DOHH2 (cell line): ENCODE data around the gene SSBP3.
A peak's percentile ranks its signal among the peaks of the same experiment; 100 is the strongest.

Experiments used
- H3F3A ChIP-seq: fragments of 200-600 bp; sonication (generic), shearing (Covaris generic); 2 replicates; pipeline ENCODE4 v1.6.0; 2016; ENCODE audit warnings: antibody characterized with exemption, mild to moderate bottlenecking; ENCODE audit not compliant: control insufficient read depth, insufficient read depth
- H3K27ac ChIP-seq: fragments of 200-600 bp; sonication (generic); 2 replicates; pipeline ENCODE4 v1.5.1; 2014; ENCODE audit warnings: low read depth, mild to moderate bottlenecking, low read length, moderate library complexity
- H3K27me3 ChIP-seq: fragments of 200-600 bp; sonication (generic); 2 replicates; pipeline ENCODE4 v1.6.1; 2014; ENCODE audit warnings: mild to moderate bottlenecking, low read length, mixed read lengths; ENCODE audit not compliant: control insufficient read depth
- H3K36me3 ChIP-seq: fragments of 200-600 bp; sonication (generic); 2 replicates; pipeline ENCODE4 v1.6.1; 2014; ENCODE audit warnings: mild to moderate bottlenecking, low read length, moderate library complexity, mixed read lengths; ENCODE audit not compliant: control insufficient read depth
- H3K4me1 ChIP-seq: fragments of 200-600 bp; sonication (generic); 2 replicates; pipeline ENCODE4 v1.6.1; 2014; ENCODE audit warnings: mild to moderate bottlenecking, low read length, mixed read lengths; ENCODE audit not compliant: control insufficient read depth
- H3K4me2 ChIP-seq: fragments of 200-600 bp; sonication (generic); 2 replicates; pipeline ENCODE4 v1.6.0; 2014; ENCODE audit warnings: mild to moderate bottlenecking, low read length, moderate library complexity
- H3K4me3 ChIP-seq: fragments of 200-600 bp; sonication (generic); 2 replicates; pipeline ENCODE4 v1.5.1; 2014; ENCODE audit warnings: mild to moderate bottlenecking, low read length, mixed read lengths
- H3K79me2 ChIP-seq: fragments of 200-600 bp; sonication (generic); 2 replicates; pipeline ENCODE4 v1.6.1; 2014; ENCODE audit warnings: mild to moderate bottlenecking, low read length, mixed read lengths; ENCODE audit not compliant: control insufficient read depth
- H3K9me2 ChIP-seq: fragments of 200-600 bp; sonication (generic); replicated peaks from 2 replicates; pipeline ENCODE4 v1.6.1; 2014; ENCODE audit warnings: mild to moderate bottlenecking, low read length, mixed read lengths; ENCODE audit not compliant: control insufficient read depth
- H3K9me3 ChIP-seq: fragments of 200-600 bp; sonication (generic); 2 replicates; pipeline ENCODE4 v1.6.1; 2014; ENCODE audit warnings: antibody characterized with exemption, low read length, mixed read lengths; ENCODE audit not compliant: control insufficient read depth, insufficient read depth
- H4K20me1 ChIP-seq: fragments of 200-600 bp; sonication (generic); 2 replicates; pipeline ENCODE4 v1.6.0; 2014; ENCODE audit warnings: low read depth, mild to moderate bottlenecking, antibody characterized with exemption, low read length, moderate library complexity; ENCODE audit not compliant: control insufficient read depth, insufficient read depth
- EZH2phosphoT487 ChIP-seq: fragments of 200-600 bp; sonication (generic); IDR thresholded peaks from 2 replicates; pipeline ENCODE4 v1.6.1; 2017; ENCODE audit warnings: borderline replicate concordance, mild to moderate bottlenecking, antibody characterized with exemption, low read length, moderate library complexity, mixed read lengths
- TF ChIP-seq, protein P1 (sequence below): fragments of 200-600 bp; sonication (generic); IDR thresholded peaks from one replicate; pipeline ENCODE4 v1.5.1; 2014; ENCODE audit warnings: antibody characterized with exemption, mild to moderate bottlenecking, low read depth, low read length; ENCODE audit not compliant: poor library complexity, severe bottlenecking

SSBP3 gene

GRCh38 chr1:54408147-54409066 is 2.2 kb upstream of the SSBP3 start:
- peak overlapping the region; percentile 91 for H3K4me3 ChIP-seq
- peaks cover 7% of the 10 kb centered on the region; the same call in 1 of the 2 replicates for H3F3A ChIP-seq
- no peaks in the 10 kb centered on the region for H3K9me3 ChIP-seq
- peak overlapping the region; percentile 89 for H3K27ac ChIP-seq
- no peaks in the 10 kb centered on the region for H3K27me3 ChIP-seq
- peak overlapping the region; percentile 88 for H3K4me2 ChIP-seq
- H4K20me1 ChIP-seq = no peaks in the 10 kb centered on the region; the same call in 1 of the 2 replicates
- H3K9me2 ChIP-seq = no peaks in the 10 kb centered on the region
- peaks cover 3% of the 10 kb centered on the region; the same call in 1 of the 2 replicates for H3K79me2 ChIP-seq
- peaks cover 48% of the 10 kb centered on the region for H3K4me1 ChIP-seq
- TF ChIP-seq EZH2phosphoT487 = no peak
- TF ChIP-seq, protein P1, sequence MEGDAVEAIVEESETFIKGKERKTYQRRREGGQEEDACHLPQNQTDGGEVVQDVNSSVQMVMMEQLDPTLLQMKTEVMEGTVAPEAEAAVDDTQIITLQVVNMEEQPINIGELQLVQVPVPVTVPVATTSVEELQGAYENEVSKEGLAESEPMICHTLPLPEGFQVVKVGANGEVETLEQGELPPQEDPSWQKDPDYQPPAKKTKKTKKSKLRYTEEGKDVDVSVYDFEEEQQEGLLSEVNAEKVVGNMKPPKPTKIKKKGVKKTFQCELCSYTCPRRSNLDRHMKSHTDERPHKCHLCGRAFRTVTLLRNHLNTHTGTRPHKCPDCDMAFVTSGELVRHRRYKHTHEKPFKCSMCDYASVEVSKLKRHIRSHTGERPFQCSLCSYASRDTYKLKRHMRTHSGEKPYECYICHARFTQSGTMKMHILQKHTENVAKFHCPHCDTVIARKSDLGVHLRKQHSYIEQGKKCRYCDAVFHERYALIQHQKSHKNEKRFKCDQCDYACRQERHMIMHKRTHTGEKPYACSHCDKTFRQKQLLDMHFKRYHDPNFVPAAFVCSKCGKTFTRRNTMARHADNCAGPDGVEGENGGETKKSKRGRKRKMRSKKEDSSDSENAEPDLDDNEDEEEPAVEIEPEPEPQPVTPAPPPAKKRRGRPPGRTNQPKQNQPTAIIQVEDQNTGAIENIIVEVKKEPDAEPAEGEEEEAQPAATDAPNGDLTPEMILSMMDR = no peak
- no peaks in the 10 kb centered on the region for H3K36me3 ChIP-seq

DNA sequence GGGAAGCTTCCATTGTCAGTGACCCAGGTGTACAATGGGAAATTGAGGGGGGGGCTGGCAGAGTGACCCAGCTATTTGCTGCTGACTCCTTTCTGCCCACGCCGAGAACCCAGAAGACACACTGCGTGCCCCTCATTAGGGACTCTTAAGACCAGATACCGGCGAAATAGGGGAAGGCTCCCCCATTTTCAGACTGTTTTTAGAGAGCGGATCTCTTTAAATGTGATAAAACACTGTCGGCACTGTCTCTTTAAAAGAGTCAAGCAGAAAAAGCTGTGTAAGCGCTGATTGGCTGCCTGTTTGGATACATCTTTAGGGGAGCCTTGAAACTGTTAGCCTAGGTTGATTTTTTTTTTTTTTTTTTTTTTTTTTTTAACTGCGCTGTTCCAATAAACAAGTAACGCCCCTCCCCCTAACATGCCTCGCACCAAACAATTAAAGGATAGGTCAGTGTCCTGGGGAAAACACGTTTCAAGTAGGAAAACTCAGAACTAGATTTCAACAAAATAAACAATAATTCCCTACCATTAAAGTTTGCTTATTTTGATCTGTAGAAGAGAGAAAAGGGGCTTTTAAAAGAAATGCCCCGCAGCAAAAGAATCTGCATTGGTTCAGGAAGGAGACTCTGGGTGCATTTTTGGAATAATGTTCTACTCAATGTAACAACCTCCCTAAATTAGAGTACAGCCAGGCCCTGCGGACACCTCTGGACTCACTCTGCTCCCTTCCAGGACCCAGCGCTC is 1.4 kb upstream of the SSBP3 start:
- no peaks in the 10 kb centered on the region for H3K27me3 ChIP-seq
- TF ChIP-seq, protein P1 = no peak
- TF ChIP-seq EZH2phosphoT487 = no peak

DNA sequence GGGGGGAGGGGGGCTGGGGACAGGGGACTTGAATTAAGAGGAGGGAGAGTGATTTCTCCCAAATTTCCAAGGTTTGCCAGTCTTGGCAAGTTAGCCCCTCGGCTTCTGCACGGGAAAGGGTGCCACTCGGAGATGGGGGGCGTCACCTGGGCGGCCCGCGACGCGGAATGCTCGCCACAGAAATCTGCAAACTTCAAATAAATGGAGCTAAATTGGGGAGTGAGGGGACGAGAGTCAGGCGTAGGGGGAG is 885 bp upstream of the SSBP3 start:
- peaks cover 3% of the 10 kb centered on the region; the same call in 1 of the 2 replicates for H3K79me2 ChIP-seq
- peaks cover 7% of the 10 kb centered on the region; the same call in 1 of the 2 replicates for H3F3A ChIP-seq
- no peaks in the 10 kb centered on the region; the same call in 1 of the 2 replicates for H4K20me1 ChIP-seq
- H3K36me3 ChIP-seq = no peaks in the 10 kb centered on the region
- H3K27me3 ChIP-seq = no peaks in the 10 kb centered on the region
- peak overlapping the region; percentile 89 for H3K27ac ChIP-seq
- peak overlapping the region; percentile 91 for H3K4me3 ChIP-seq
- no peaks in the 10 kb centered on the region for H3K9me2 ChIP-seq
- peak overlapping the region; percentile 88 for H3K4me2 ChIP-seq
- no peaks in the 10 kb centered on the region for H3K9me3 ChIP-seq
- TF ChIP-seq EZH2phosphoT487 = no peak
- TF ChIP-seq, protein P1 = no peak
- peaks cover 42% of the 10 kb centered on the region for H3K4me1 ChIP-seq

More for the DNA sequence above, 1.4 kb upstream of the SSBP3 start:
- Histone ChIP-seq H3K4me2 (peak overlapping the region; percentile 88), H3K9me2 (no peaks in the 10 kb centered on the region), H3K4me3 (peak overlapping the region; percentile 91), H3K9me3 (no peaks in the 10 kb centered on the region), H4K20me1 (no peaks in the 10 kb centered on the region; the same call in 1 of the 2 replicates), H3K4me1 (peaks cover 42% of the 10 kb centered on the region), H3F3A (peaks cover 7% of the 10 kb centered on the region; the same call in 1 of the 2 replicates), H3K36me3 (no peaks in the 10 kb centered on the region), H3K27ac (peak overlapping the region; percentile 89), H3K79me2 (peaks cover 3% of the 10 kb centered on the region; the same call in 1 of the 2 replicates)
